Tibial nerve (tissue), 4 donors: ENCODE measurements around the gene DKK3. TPM values are rescaled to one million over a fixed set of nuclear protein-coding genes. Genes with fewer than 3 reads are reported as not detected.

Source experiments
- DNase-seq, 2 donors: peaks; one replicate each; pipeline ENCODE4 v3.0.0-alpha.2; 2019; ENCODE audit warnings: low spot score in 2 of 2
- H3K27ac ChIP-seq, 4 donors: fragments of 200-600 bp; sonication (generic) in 3 of 4; one replicate each; pipeline ENCODE4 v1.5.1; 2017 to 2019; ENCODE audit warnings: mild to moderate bottlenecking in 1 of 4
- H3K27me3 ChIP-seq, 2 donors: fragments of 200-600 bp; sonication (generic) in 1 of 2; one replicate each; pipeline versions ENCODE4 v1.5.1 to v1.6.0; 2017 to 2019
- H3K36me3 ChIP-seq, 3 donors: fragments of 200-600 bp; sonication (generic); one replicate each; pipeline ENCODE4 v1.5.1; 2018 to 2019
- H3K4me1 ChIP-seq, 4 donors: fragments of 200-600 bp; sonication (generic) in 3 of 4; one replicate each; pipeline ENCODE4 v1.5.1; 2017 to 2019
- H3K4me3 ChIP-seq, 4 donors: fragments of 200-600 bp; sonication (generic) in 3 of 4; one replicate each; pipeline ENCODE4 v1.5.1; 2017 to 2019; ENCODE audit warnings: mild to moderate bottlenecking in 1 of 4, moderate library complexity in 1 of 4
- H3K9me3 ChIP-seq, 4 donors: fragments of 200-600 bp; sonication (generic) in 3 of 4; one replicate each; pipeline ENCODE4 v1.5.1; 2017 to 2019
- CTCF ChIP-seq, 5 experiments: fragments of 200-600 bp in 3 of 5; fragments of 450-650 bp in 2 of 5; sonication (generic) in 3 of 5; IDR thresholded peaks; one replicate each; pipeline ENCODE4 v1.5.1; 2016 to 2019; ENCODE audit warnings: antibody characterized with exemption in 5 of 5, mild to moderate bottlenecking in 3 of 5, moderate library complexity in 2 of 5
- EP300 ChIP-seq, 2 donors: sonication (generic); formaldehyde crosslinking; IDR thresholded peaks; one replicate each; pipeline ENCODE4 v1.6.1; 2017; ENCODE audit warnings: antibody characterized with exemption in 2 of 2, mild to moderate bottlenecking in 1 of 2
- POLR2A ChIP-seq, 2 donors: fragments of 450-650 bp; IDR thresholded peaks; one replicate each; pipeline ENCODE4 v1.6.1; 2017; ENCODE audit warnings: antibody characterized with exemption in 2 of 2, mild to moderate bottlenecking in 2 of 2, moderate library complexity in 2 of 2
- WGBS, 2 donors: methylation state at CpG; one replicate each; pipeline ENCODE4 v1.1.5; 2018; 5-methylcytosine and 5-hydroxymethylcytosine counted together
- total RNA-seq, 4 donors: library from RNA; depleted of rRNA; stranded (reverse); fragments of >200 nt; gene quantifications; one replicate each; pipeline ENCODE4 v1.1.0, GENCODE V29; 2016

Gene DKK3
- total RNA-seq, 4 donors from 2014 or later = 192 to 446 (median 254) TPM

GRCh38 chr11:11992257-11993212, 15.9 kb downstream of the DKK3 start:
- Histone ChIP-seq H3K27me3 (no peaks in the 10 kb centered on the region), H3K4me3 (no peak overlapping the region), H3K4me1 (peaks cover 0 to 51% (median 9%) of the 10 kb centered on the region in 4 donors), H3K9me3 (no peaks in the 10 kb centered on the region), H3K27ac (peak overlapping the region in 1 of 4 donors; percentile 23), H3K36me3 (peaks cover 0 to 71% (median 0%) of the 10 kb centered on the region in 3 donors)
- TF ChIP-seq CTCF (IDR thresholded peaks at IDR 0.05) = no peak
- TF ChIP-seq POLR2A (IDR thresholded peaks at IDR 0.05) = no peak
- TF ChIP-seq EP300 (IDR thresholded peaks at IDR 0.05) = no peak
- DNase-seq = no peak
- WGBS, 2 donors = 61 to 74% methylated on average over 6 of the region's 6 CpGs

DNA sequence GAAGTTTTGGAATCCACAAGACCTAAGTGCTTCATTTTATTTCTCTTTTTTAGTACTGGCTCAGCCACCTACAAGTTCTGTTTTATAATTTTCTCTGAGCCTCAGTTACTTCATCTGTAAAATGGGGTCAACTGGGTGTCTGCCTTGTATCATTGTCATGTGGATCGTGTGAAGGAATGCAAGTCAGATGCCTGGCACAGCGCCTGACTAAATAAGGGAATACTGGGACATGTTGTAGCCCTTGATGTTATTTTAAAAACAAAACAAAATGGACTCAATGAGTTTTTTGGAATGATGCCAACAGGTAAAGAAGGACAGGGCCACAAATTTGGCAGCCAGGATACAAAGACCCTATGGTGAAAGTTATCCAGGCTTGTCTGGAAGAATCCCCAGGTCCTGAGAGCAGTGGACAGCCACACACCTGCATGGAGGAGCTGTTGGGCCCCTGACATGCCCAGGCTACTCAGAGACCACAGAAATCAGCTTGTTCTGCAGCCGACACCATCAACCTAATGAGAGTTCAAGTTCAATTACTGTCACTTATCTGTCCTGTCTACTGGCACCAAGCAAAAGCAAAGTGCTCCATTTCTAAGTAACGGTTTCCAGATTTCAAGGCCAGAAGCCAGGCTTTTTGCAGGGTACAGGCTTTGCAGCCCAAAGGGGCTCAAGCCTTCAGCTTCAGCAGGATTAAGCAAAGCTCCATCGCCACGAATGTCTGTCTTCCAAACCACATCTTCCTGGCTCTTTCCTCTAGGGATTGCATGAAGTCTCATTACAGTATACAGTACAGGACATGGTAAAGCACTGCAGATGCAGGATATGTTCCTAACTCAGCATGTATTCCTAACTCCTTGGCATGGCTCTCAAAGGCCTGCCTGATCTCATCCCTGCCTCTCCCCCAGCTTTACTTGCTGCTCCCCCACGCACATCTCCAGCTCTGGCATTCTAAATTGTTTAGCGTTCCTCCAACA, 18.4 kb downstream of the DKK3 start:
- no peak for DNase-seq
- WGBS, 2 donors = 67 to 70% methylated on average over 8 of the region's 8 CpGs
- peaks cover 0 to 66% (median 11%) of the 10 kb centered on the region in 4 donors for H3K4me1 ChIP-seq
- H3K36me3 ChIP-seq = peaks cover 0 to 50% (median 0%) of the 10 kb centered on the region in 3 donors
- no peak overlapping the region for H3K27ac ChIP-seq
- H3K9me3 ChIP-seq = no peaks in the 10 kb centered on the region
- TF ChIP-seq CTCF (IDR thresholded peaks at IDR 0.05) (no peak), POLR2A (IDR thresholded peaks at IDR 0.05) (no peak), EP300 (IDR thresholded peaks at IDR 0.05) (no peak)
- H3K4me3 ChIP-seq = no peak overlapping the region
- H3K27me3 ChIP-seq = no peaks in the 10 kb centered on the region

DNA sequence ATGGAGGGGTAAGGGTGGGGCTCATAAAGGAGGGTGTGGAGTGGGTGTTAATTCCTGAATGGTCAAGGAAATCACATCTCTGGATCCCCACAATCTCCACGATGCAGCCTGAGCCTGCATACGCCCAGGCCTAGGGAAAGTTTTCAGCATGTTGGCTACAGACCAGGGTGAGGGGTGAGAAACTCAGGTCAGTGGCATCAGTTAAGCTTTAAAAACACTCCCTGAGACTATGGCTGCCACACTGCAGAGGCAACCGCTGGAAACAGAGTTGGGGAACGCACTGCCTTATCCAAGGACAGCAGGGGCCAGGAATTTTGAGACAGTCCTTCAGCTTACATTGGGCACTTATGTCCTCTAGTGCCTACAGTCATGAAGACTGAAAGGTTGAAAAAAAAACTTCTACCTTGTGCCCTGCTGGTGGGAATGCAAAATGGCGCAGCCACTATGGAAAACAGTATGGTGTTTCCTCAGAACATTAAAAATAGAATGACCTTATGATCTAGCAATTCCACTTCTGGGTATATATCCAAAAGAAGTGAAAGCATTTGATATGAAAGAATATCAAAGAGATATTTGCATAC, 19.7 kb downstream of the DKK3 start:
- Histone ChIP-seq H3K27me3 (no peaks in the 10 kb centered on the region), H3K9me3 (no peaks in the 10 kb centered on the region), H3K4me3 (no peak overlapping the region), H3K36me3 (peaks cover 0 to 37% (median 0%) of the 10 kb centered on the region in 3 donors), H3K27ac (peak overlapping the region in 1 of 4 donors; percentile 40), H3K4me1 (peaks cover 0 to 71% (median 15%) of the 10 kb centered on the region in 4 donors)
- no peak for TF ChIP-seq POLR2A (IDR thresholded peaks at IDR 0.05)
- TF ChIP-seq EP300 (IDR thresholded peaks at IDR 0.05) = no peak
- TF ChIP-seq CTCF (IDR thresholded peaks at IDR 0.05) = no peak
- no peak for DNase-seq
- 77 to 83% methylated on average over 5 of the region's 5 CpGs for WGBS, 2 donors

DNA sequence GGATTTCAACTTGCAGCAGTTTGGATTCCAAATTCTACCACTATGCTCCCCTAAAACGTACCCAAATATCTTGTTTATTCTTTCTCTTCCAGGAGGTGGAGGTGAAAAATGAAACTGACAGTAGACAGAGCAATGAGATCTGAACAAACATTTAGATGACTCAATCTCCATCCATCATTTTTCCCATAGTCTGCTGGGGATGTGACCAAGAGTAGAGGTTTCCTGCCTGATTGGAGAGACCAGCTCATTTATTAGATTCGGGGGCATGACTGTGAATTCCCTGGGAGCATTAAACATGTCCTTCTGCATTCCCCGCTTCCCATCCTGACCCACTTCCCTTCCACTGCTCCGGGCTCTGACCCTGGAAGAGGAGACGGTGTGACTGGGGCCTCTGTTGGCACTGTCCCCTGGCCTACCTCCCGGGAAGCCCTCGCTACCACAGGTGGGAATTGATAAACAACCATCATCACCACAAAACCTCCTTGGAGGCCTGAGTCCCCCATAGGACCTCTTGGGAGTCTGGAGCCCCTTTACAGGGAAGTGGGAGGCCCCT, 20.3 kb downstream of the DKK3 start:
- Histone ChIP-seq H3K36me3 (peaks cover 0 to 37% (median 0%) of the 10 kb centered on the region in 3 donors), H3K27ac (peak overlapping the region in 2 of 4 donors; percentile 24 to 40), H3K9me3 (no peaks in the 10 kb centered on the region), H3K27me3 (no peaks in the 10 kb centered on the region), H3K4me3 (no peak overlapping the region), H3K4me1 (peaks cover 0 to 71% (median 12%) of the 10 kb centered on the region in 4 donors)
- DNase-seq = no peak
- WGBS, 2 donors = 72 to 84% methylated on average over 7 of the region's 7 CpGs
- no peak for TF ChIP-seq POLR2A (IDR thresholded peaks at IDR 0.05)
- no peak for TF ChIP-seq CTCF (IDR thresholded peaks at IDR 0.05)
- no peak for TF ChIP-seq EP300 (IDR thresholded peaks at IDR 0.05)
